HFFc6 (cell line): ENCODE data around the gene NKD1. TPM values are rescaled to one million over a fixed set of nuclear protein-coding genes. Genes with fewer than 3 reads are reported as not detected.

ENCODE experiments used
- DNase-seq: peaks from one replicate; pipeline ENCODE4 v3.0.0-alpha.2; 2018
- H3K27ac Mint-ChIP-seq: 2 replicates; pipeline ENCODE4 v1.8.0; 2020; ENCODE audit warnings: mild to moderate bottlenecking, mixed read lengths
- H3K27me3 Mint-ChIP-seq: 2 replicates; pipeline ENCODE4 v1.8.0; 2021; ENCODE audit warnings: mild to moderate bottlenecking, moderate library complexity, mixed read lengths; ENCODE audit not compliant: insufficient read depth
- H3K36me3 Mint-ChIP-seq: 2 replicates; pipeline ENCODE4 v1.8.0; 2021; ENCODE audit warnings: low read depth, mixed read lengths
- H3K4me1 Mint-ChIP-seq: 2 replicates; pipeline ENCODE4 v1.8.0; 2020; ENCODE audit warnings: low read depth, mixed read lengths
- H3K4me3 Mint-ChIP-seq: 2 replicates; pipeline ENCODE4 v1.8.0; 2020; ENCODE audit warnings: mild to moderate bottlenecking, moderate library complexity, mixed read lengths
- H3K9me3 Mint-ChIP-seq: 2 replicates; pipeline ENCODE4 v1.8.0; 2020; ENCODE audit warnings: mild to moderate bottlenecking, mixed read lengths
- CTCF ChIP-seq: fragments of 200-600 bp; sonication (generic); IDR thresholded peaks from 2 replicates; pipeline ENCODE4 v1.5.0; 2021; ENCODE audit warnings: antibody characterized with exemption, mild to moderate bottlenecking
- total RNA-seq, 6 experiments: library from RNA; stranded (reverse); fragmentation: NEBNext Ultra II Directional; extraction: Animal tissue kit (Norgen Biotek cat#: 25700); gene quantifications; 2 replicates in 1 of 6; 3 replicates in 5 of 6; pipeline ENCODE4 v1.2.3, GENCODE V29; 2021

Gene NKD1
- total RNA-seq, 6 experiments from 2014 or later: not detected

DNA sequence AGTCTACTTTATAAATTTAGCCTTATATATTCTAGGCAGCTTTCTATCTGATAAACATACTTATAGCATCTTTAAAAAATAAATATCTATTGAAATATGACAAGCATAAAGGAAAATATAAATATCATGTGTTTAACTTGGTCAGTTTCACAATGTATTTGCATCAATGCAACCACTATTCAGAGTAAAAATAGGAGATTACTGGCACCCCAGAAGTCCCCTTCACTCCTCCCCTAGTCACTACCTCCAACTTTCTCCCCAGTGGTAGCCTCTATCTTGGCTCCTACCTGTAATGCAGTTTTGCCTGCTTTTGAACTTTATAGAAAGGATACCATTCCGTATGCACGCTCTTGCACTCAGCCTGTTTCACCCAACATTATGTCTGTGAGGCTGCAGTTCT is 142.0 kb downstream of the NKD1 start:
- peaks cover 43% of the 10 kb centered on the region for H3K27me3 Mint-ChIP-seq
- no peaks in the 10 kb centered on the region for H3K36me3 Mint-ChIP-seq
- no peak for TF ChIP-seq CTCF
- no peaks in the 10 kb centered on the region; the same call in 1 of the 2 replicates for H3K4me1 Mint-ChIP-seq
- no peaks in the 10 kb centered on the region for H3K9me3 Mint-ChIP-seq
- no peak for DNase-seq
- no peak overlapping the region for H3K27ac Mint-ChIP-seq
- no peak overlapping the region for H3K4me3 Mint-ChIP-seq

- no peak for DNase-seq
- H3K9me3 Mint-ChIP-seq: no peaks in the 10 kb centered on the region
- H3K4me1 Mint-ChIP-seq: peaks cover 2% of the 10 kb centered on the region
- TF ChIP-seq CTCF: no peak
- H3K27me3 Mint-ChIP-seq: peaks cover 24% of the 10 kb centered on the region
- H3K4me3 Mint-ChIP-seq: no peak overlapping the region
- H3K27ac Mint-ChIP-seq: no peak overlapping the region
- H3K36me3 Mint-ChIP-seq: no peaks in the 10 kb centered on the region
Measured at GRCh38 chr16:50692644-50692998, 144.4 kb downstream of the NKD1 start.

DNA sequence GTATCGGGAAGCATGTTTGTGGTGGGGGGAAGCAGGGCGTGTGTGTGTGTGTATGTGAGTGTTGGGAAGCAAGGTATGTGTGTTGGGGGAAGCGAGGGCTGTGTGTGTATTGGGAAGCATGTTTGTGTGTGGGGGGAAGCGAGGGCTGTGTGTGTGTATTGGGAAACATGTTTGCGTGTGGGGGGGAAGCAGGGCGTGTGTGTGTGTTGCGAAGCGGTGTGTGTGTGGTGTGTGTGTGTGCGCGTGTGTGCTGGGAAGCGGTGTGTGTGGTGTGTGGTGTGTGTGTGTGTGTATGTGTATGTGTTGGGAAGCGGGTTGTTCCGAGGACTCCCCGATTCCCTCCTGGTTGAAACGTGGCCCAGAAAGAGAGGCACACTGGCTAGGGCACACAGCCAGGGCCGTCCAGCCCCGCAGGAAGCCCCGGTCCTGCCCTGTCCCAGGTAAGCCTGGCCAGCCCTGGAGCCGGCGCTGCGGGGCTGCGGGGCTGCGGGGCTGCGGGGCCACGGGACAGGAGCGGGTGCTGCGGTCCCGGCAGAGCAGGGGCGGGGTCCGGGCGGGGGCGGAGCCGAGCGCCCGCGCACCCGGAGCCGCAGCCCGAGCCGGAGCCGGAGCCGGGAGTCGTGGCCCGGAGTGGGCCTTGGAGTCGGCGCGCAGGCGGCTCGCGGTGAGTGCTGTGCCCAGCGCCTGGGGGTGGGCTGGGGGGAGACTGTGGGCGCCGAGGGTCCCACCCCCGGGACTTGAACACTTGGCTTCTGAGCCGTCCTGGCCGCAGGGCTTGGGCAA is 145.0 kb downstream of the NKD1 start, which contains the start of gene NOD2:
TSS of gene NOD2 (plus strand) at position 608 of the 783 bp plus-strand sequence. CDS start 5,890 bp downstream, outside the sequence.
- Mint-ChIP-seq H3K4me1 (peaks cover 7% of the 10 kb centered on the region), H3K27me3 (peaks cover 22% of the 10 kb centered on the region), H3K9me3 (no peaks in the 10 kb centered on the region), H3K4me3 (peak within 1 kb of the TSS; percentile 34; the same call in 1 of the 2 replicates), H3K27ac (no peak within 1 kb of the TSS), H3K36me3 (no peaks in the 10 kb centered on the region)
- TF ChIP-seq CTCF: no peak
- no peak for DNase-seq

- Mint-ChIP-seq H3K36me3 (no peaks in the 10 kb centered on the region), H3K4me1 (peaks cover 10% of the 10 kb centered on the region), H3K27me3 (peaks cover 14% of the 10 kb centered on the region; the same call in 1 of the 2 replicates), H3K9me3 (no peaks in the 10 kb centered on the region), H3K4me3 (no peak overlapping the region), H3K27ac (no peak overlapping the region)
- no peak for DNase-seq
- TF ChIP-seq CTCF: no peak
Measured at GRCh38 chr16:50694206-50694605, 146.0 kb downstream of the NKD1 start.

DNA sequence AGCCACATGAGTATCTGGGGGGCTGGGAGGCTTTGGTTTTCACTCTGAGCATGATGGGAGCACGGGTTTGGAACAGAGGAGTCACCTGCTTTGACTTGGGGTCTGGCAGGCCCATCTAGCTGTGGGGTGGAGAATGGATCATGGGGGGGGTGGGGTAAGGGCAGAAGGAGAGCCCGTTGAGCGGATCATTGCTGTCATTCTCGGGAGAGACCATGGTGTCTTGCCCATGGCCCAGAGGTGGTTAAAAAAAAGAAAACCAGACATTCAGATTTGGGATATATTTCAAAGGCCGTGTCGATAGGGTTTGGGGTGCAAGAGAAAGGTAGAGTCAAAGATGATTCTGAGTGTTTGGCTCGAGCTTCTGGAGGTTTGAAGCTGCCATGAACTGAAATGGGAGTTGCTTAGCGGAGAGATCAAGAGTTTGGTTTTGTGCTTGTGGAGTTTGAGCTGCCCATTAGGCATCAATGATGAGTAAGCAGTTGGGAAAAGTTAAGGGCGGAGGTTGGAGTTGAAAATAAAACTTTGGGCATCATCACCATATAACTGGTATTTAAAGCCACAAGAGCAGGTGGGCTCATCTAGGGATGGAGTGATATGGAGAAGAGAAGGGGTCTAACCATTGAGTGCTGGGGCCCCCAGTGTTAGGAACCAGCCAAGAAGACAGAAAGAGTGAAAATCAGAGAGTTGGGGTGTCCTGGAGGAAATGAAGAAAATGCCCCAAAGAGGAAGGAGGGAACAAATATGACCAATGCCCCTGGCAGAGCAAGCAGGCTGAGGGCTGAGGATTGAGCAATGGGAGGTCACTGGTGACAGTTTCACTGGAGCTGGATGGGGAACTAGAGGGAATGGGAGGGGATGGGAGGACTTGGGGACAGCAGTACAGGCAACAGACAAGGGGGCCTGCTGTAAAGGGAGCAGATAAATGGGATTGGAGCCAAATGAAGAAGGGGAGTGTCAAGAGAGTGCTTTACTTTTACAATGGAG is 147.1 kb downstream of the NKD1 start:
- no peak for TF ChIP-seq CTCF
- peaks cover 10% of the 10 kb centered on the region for H3K4me1 Mint-ChIP-seq
- no peaks in the 10 kb centered on the region for H3K9me3 Mint-ChIP-seq
- no peak for DNase-seq
- H3K27me3 Mint-ChIP-seq: peaks cover 13% of the 10 kb centered on the region; the same call in 1 of the 2 replicates
- H3K4me3 Mint-ChIP-seq: no peak overlapping the region
- no peak overlapping the region for H3K27ac Mint-ChIP-seq
- no peaks in the 10 kb centered on the region for H3K36me3 Mint-ChIP-seq
